Calu3 (cell line): Measurements from ENCODE around the gene AZU1. TPM values are rescaled to one million over a fixed set of nuclear protein-coding genes. Genes with fewer than 3 reads are reported as not detected.

Experiments
- BruUV-seq: library from RNA; stranded (reverse); fragments of 400-500 nt; replicated peaks from 2 replicates; lab custom pipeline; 2021; lab: Mats Ljungman, UMichigan
- CTCF ChIA-PET: fragments of 300-600 bp; sonication (Branson Sonifier 250); formaldehyde crosslinking; loops from one replicate; lab custom pipeline; 2022; ENCODE audit warnings: antibody characterized with exemption; lab: Charles Lee
- DNase-seq: peaks from one replicate; pipeline ENCODE4 v3.0.0; 2022
- H3K27ac Mint-ChIP-seq: one replicate; pipeline ENCODE4 v1.8.0; 2022; ENCODE audit warnings: mixed read lengths; ENCODE audit not compliant: unreplicated experiment
- H3K27me3 Mint-ChIP-seq: one replicate; pipeline ENCODE4 v1.8.0; 2022; ENCODE audit warnings: mixed read lengths; ENCODE audit not compliant: unreplicated experiment
- H3K36me3 Mint-ChIP-seq: one replicate; pipeline ENCODE4 v1.8.0; 2022; ENCODE audit warnings: mild to moderate bottlenecking, moderate library complexity, mixed read lengths; ENCODE audit not compliant: insufficient read depth, unreplicated experiment
- H3K4me1 Mint-ChIP-seq: one replicate; pipeline ENCODE4 v1.8.0; 2022; ENCODE audit warnings: mild to moderate bottlenecking, low read depth, mixed read lengths; ENCODE audit not compliant: unreplicated experiment
- H3K4me3 Mint-ChIP-seq: one replicate; pipeline ENCODE4 v1.8.0; 2022; ENCODE audit warnings: mild to moderate bottlenecking, low read depth, moderate library complexity, mixed read lengths; ENCODE audit not compliant: unreplicated experiment
- H3K9me3 Mint-ChIP-seq: one replicate; pipeline ENCODE4 v1.8.0; 2022; ENCODE audit warnings: low read depth, mixed read lengths; ENCODE audit not compliant: unreplicated experiment
- intact Hi-C: fragments of 100-400 bp; cut with micrococcal nuclease; formaldehyde crosslinking; loops from one replicate; pipeline ENCODE4 v1.10.0; 2022; ENCODE audit not compliant: unreplicated experiment
- total RNA-seq: library from RNA; stranded (reverse); gene quantifications from 2 replicates; pipeline ENCODE4 v1.2.3, GENCODE V29; 2022
- TF ChIP-seq, protein P1 (sequence below): fragments of 200-600 bp; IDR thresholded peaks from one replicate; pipeline ENCODE4 v1.8.0; 2022; ENCODE audit warnings: antibody characterized with exemption; ENCODE audit not compliant: unreplicated experiment

The AZU1 gene
- total RNA-seq, 1 experiment from 2014 or later: not detected

GRCh38 chr19:821231-821824, 6.3 kb upstream of the AZU1 start:
- TF ChIP-seq, protein P1, sequence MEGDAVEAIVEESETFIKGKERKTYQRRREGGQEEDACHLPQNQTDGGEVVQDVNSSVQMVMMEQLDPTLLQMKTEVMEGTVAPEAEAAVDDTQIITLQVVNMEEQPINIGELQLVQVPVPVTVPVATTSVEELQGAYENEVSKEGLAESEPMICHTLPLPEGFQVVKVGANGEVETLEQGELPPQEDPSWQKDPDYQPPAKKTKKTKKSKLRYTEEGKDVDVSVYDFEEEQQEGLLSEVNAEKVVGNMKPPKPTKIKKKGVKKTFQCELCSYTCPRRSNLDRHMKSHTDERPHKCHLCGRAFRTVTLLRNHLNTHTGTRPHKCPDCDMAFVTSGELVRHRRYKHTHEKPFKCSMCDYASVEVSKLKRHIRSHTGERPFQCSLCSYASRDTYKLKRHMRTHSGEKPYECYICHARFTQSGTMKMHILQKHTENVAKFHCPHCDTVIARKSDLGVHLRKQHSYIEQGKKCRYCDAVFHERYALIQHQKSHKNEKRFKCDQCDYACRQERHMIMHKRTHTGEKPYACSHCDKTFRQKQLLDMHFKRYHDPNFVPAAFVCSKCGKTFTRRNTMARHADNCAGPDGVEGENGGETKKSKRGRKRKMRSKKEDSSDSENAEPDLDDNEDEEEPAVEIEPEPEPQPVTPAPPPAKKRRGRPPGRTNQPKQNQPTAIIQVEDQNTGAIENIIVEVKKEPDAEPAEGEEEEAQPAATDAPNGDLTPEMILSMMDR: no peak
- H3K4me1 Mint-ChIP-seq: peaks cover 9% of the 10 kb centered on the region
- H3K27me3 Mint-ChIP-seq: peaks cover 7% of the 10 kb centered on the region
- no peak overlapping the region for H3K27ac Mint-ChIP-seq
- no peak overlapping the region for H3K4me3 Mint-ChIP-seq
- no TSS peak for BruUV-seq
- peaks cover 10% of the 10 kb centered on the region for H3K36me3 Mint-ChIP-seq
- DNase-seq: no peak
- CTCF ChIA-PET: no interaction called here
- H3K9me3 Mint-ChIP-seq: no peaks in the 10 kb centered on the region
- intact Hi-C loops: no loop called here

DNA sequence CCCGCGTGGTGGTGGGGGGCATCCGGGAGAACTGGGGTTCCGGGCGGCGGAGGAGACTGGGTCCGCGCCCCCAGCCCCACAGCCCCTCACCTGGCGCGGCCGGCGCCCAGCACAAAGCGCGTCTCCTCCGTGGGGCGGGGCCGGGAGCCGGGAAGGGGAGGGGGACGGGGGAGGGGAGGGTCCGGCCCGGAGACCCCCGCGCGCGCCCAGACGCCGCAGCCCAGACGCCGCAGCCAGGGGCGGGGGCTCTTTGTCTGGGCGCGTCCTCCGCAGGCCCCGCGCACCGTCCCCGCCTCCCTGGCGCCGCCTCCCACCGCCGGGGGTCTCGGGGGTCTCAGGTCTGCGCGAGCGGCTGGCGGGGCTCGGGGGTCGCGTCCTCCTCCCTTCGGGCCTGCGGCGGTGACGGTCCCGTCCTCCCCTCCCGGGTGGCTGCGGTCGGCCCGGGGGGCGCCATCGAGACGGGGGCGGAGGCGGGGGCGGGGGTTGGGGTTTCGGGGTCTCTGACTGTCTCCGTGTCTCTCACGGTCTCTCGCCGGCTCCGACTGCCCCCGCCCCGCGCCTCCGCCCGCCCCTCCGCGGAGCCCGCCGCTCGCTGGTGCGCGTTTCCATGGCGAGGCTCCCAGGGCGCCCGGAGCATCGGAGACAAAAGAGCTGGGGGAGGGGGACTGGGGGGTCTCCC, 5.7 kb upstream of the AZU1 start, which contains the start of gene PLPPR3:
Gene PLPPR3, minus strand, starts transcription at position 131 of the 679 bp plus-strand sequence. CDS start 396 bp downstream, outside the sequence.
- no peak for DNase-seq
- intact Hi-C loops: no loop called here
- Mint-ChIP-seq H3K27me3 (peaks cover under 1% of the 10 kb centered on the region), H3K4me1 (peaks cover 9% of the 10 kb centered on the region), H3K27ac (no peak within 1 kb of the TSS), H3K4me3 (no peak within 1 kb of the TSS), H3K36me3 (peaks cover 5% of the 10 kb centered on the region), H3K9me3 (no peaks in the 10 kb centered on the region)
- CTCF ChIA-PET: no interaction called here
- no TSS peak for BruUV-seq
- TF ChIP-seq, protein P1: no peak

- DNase-seq: peak; percentile 46
- Mint-ChIP-seq H3K9me3 (no peaks in the 10 kb centered on the region), H3K4me1 (peaks cover 9% of the 10 kb centered on the region), H3K36me3 (no peaks in the 10 kb centered on the region), H3K4me3 (no peak overlapping the region), H3K27ac (no peak overlapping the region), H3K27me3 (peaks cover 10% of the 10 kb centered on the region)
- intact Hi-C loops: no loop called here
- no TSS peak for BruUV-seq
- TF ChIP-seq, protein P1: no peak
- CTCF ChIA-PET: no interaction called here
These were observed 4.0 kb upstream of the AZU1 start for GRCh38 chr19:823565-824121.

DNA sequence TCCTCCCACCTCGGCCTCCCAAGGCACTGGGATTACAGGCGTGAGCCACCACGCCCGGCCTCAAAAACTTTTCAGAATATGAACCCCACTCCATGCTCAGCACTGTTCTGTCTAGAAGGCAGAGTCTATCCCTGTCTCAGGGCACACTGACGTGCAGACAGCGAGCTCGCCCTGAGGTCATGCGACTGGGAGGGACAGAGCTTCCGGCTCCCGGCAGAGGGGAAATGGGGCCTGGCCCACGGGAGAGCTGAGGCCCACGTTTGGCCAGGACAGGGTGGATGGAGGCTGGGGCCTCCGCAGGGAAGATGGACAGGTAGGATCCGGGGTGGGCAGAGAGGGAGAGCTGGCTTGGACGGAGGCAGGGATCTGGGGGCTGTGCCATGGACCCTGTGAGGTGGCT, 2.8 kb upstream of the AZU1 start:
- DNase-seq: no peak
- H3K4me1 Mint-ChIP-seq: peaks cover 9% of the 10 kb centered on the region
- H3K27me3 Mint-ChIP-seq: peaks cover 23% of the 10 kb centered on the region
- no peaks in the 10 kb centered on the region for H3K9me3 Mint-ChIP-seq
- no peak overlapping the region for H3K4me3 Mint-ChIP-seq
- no peaks in the 10 kb centered on the region for H3K36me3 Mint-ChIP-seq
- TF ChIP-seq, protein P1: no peak
- intact Hi-C loops: no loop called here
- no peak overlapping the region for H3K27ac Mint-ChIP-seq
- no TSS peak for BruUV-seq
- CTCF ChIA-PET: no interaction called here
